Skeletal muscle tissue (tissue), 4 donors: ENCODE measurements around the gene VAV3. TPM values are rescaled to one million over a fixed set of nuclear protein-coding genes. Genes with fewer than 3 reads are reported as not detected.

ENCODE experiments used
- H3K27ac ChIP-seq: one replicate; pipeline ENCODE4 v1.7.0; 2013; ENCODE audit warnings: mild to moderate bottlenecking, low read depth, low read length, inconsistent platforms
- H3K27me3 ChIP-seq, 3 donors: one replicate each; pipeline ENCODE4 v1.7.0; 2013; ENCODE audit warnings: low read length in 3 of 3; ENCODE audit not compliant: control insufficient read depth in 3 of 3, insufficient read depth in 3 of 3
- H3K36me3 ChIP-seq, 3 donors: one replicate each; pipeline ENCODE4 v1.7.0; 2013; ENCODE audit warnings: low read length in 3 of 3; ENCODE audit not compliant: control insufficient read depth in 3 of 3, insufficient read depth in 3 of 3
- H3K4me1 ChIP-seq, 3 donors: one replicate each; pipeline ENCODE4 v1.7.0; 2013; ENCODE audit warnings: low read length in 3 of 3, mild to moderate bottlenecking in 3 of 3; ENCODE audit not compliant: control insufficient read depth in 3 of 3, insufficient read depth in 3 of 3
- H3K4me3 ChIP-seq, 3 donors: one replicate each; pipeline ENCODE4 v1.7.0; 2013; ENCODE audit warnings: low read length in 3 of 3
- H3K9ac ChIP-seq, 3 donors: one replicate each; pipeline ENCODE4 v1.7.0; 2013; ENCODE audit warnings: low read length in 3 of 3, mild to moderate bottlenecking in 3 of 3, moderate library complexity in 2 of 3, low read depth in 1 of 3
- H3K9me3 ChIP-seq, 3 donors: one replicate each; pipeline ENCODE4 v1.7.0; 2013; ENCODE audit warnings: low read length in 3 of 3; ENCODE audit not compliant: control insufficient read depth in 3 of 3
- total RNA-seq: library from RNA; depleted of rRNA; stranded (reverse); fragments of >200 nt; gene quantifications from one replicate; pipeline ENCODE4 v1.2.3, GENCODE V29; 2014
- donor health status: Osteomylitis.

VAV3 gene
- total RNA-seq, 1 donor from 2014 or later = 11.0 TPM

DNA sequence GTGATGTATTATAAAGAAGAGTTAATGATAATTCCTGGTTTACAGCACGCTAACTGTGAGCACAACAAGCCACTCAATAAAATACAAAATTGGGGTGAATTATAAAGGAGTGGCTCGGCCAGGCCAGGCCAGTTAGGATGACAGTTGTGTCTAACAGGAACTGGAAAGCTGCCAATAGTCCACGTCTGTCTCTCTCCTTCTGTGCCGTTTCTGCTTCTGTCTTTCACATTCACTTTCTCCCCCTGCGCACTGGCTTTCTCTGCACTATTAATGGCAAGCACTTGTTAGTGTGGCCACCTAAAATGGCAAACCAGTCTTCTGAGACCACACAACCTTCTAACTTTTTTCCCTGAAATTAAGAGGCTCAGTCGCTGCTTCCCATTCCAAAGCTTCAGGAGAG is 429.9 kb downstream of the VAV3 start:
- no peaks in the 10 kb centered on the region for H3K27me3 ChIP-seq
- no peak overlapping the region for H3K27ac ChIP-seq
- H3K36me3 ChIP-seq = no peaks in the 10 kb centered on the region
- no peaks in the 10 kb centered on the region for H3K9me3 ChIP-seq
- H3K4me3 ChIP-seq = no peak overlapping the region
- no peaks in the 10 kb centered on the region for H3K4me1 ChIP-seq
- no peak overlapping the region for H3K9ac ChIP-seq

DNA sequence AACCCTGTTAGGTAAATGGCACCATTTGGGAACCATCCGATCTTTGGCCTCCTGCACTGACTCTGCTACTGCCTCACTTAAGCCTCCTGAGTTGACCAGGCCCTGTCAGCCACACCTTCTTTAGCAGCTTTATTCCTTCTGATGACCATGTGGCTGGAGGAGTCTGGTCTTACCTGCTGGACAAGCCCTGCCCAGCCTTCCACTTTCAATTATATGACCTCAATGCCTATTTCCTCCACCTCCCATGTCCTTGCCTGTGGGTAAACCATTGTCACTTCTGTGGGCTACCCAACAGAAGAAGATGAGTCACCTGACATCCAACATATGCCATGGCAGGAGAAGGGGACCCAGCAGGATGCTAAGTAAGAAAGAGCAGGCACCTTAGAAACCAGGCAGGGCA is 430.3 kb downstream of the VAV3 start:
- no peak overlapping the region for H3K27ac ChIP-seq

DNA sequence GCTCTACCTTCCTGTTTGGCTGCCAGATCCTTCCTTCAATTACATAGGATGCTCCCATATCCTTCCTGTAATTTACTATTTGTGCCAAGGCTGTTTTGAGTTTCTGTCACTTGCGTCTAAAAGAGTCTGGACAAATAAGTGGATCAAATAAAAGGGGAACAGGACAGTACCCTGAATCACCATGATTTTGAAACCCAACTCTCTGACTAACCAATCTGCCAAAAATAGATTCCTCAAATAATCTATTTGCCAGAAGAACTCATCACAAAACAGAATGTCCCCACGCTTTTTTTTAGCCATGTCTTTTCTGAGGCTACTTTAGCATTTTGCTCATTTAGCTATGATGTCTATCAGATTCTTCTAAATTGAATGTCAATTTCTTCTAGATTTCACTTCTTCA is 431.5 kb downstream of the VAV3 start:
- Histone ChIP-seq H3K27ac (no peak overlapping the region), H3K9me3 (no peaks in the 10 kb centered on the region), H3K36me3 (no peaks in the 10 kb centered on the region), H3K9ac (no peak overlapping the region), H3K4me1 (no peaks in the 10 kb centered on the region), H3K4me3 (no peak overlapping the region), H3K27me3 (peaks cover 0 to 2% (median 0%) of the 10 kb centered on the region in 3 donors)

More for the DNA sequence above, 430.3 kb downstream of the VAV3 start:
- H3K4me3 ChIP-seq = no peak overlapping the region
- no peaks in the 10 kb centered on the region for H3K9me3 ChIP-seq
- no peaks in the 10 kb centered on the region for H3K27me3 ChIP-seq
- H3K4me1 ChIP-seq = no peaks in the 10 kb centered on the region
- no peak overlapping the region for H3K9ac ChIP-seq
- no peaks in the 10 kb centered on the region for H3K36me3 ChIP-seq

DNA sequence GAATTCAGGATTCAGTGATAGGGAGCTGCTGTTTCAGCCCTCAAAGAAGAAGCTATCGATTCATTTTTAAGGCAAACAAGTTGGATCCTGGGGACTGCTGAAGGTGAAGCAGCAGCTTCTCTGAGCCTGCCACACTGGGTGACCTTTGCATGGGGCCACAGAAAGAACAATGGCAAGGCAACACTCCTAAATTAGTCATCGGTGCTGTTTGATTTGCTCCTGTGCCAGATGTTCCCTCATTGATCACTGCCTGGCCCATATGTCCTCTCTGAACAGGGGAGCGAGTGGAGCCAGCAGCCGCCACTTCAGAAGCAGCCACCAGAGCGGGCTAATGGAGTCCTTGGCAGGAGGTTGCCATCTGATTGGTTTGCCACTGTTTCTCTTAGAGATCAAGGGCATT is 432.7 kb downstream of the VAV3 start:
- no peaks in the 10 kb centered on the region for H3K36me3 ChIP-seq
- H3K27ac ChIP-seq = no peak overlapping the region
- H3K4me3 ChIP-seq = no peak overlapping the region
- peaks cover 0 to 2% (median 0%) of the 10 kb centered on the region in 3 donors for H3K27me3 ChIP-seq
- H3K9ac ChIP-seq = no peak overlapping the region
- no peaks in the 10 kb centered on the region for H3K9me3 ChIP-seq
- no peaks in the 10 kb centered on the region for H3K4me1 ChIP-seq

DNA sequence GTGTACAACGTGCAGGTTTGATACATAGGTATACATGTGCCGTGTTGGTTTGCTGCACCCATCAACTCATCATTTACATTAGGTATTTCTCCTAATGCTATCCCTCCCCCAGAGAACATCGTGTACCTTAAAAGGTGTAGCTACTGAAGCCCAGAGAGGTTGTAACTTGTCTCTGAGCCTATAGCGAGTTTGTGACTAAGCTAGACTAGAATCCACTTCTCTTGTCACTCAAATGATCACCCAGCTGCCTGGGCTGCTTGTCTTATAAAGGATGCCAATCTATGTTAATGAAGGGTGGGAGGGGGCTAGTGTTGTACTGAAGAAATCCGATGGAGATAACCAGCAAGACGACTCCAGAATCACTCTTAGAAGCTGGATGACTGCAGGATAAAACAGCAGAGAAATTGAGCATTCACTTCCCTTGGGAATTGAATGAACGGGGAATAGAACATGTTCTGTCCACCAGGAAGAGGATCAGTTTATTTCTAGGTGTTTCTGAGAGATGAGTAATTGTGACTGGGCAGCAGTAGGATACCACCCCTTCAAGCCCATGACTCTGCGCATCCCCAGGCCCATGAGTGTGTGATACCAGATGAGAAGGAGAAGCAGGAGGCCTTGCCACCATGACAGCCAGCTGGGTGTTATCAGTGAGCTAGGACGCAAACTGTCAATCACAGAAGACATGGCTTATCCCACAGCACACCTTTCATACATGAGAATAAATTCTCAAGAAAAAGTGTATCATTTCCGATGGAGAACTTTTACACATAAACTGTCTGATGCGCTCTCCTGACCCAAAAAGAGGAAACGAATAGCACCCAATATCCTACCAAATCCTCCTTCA is 433.7 kb downstream of the VAV3 start:
- H3K27ac ChIP-seq = no peak overlapping the region
- H3K4me1 ChIP-seq = no peaks in the 10 kb centered on the region
- H3K4me3 ChIP-seq = no peak overlapping the region
- no peak overlapping the region for H3K9ac ChIP-seq
- no peaks in the 10 kb centered on the region for H3K36me3 ChIP-seq
- H3K27me3 ChIP-seq = peaks cover 0 to 2% (median 0%) of the 10 kb centered on the region in 3 donors
- H3K9me3 ChIP-seq = no peaks in the 10 kb centered on the region

- H3K4me3 ChIP-seq = no peak overlapping the region
- no peaks in the 10 kb centered on the region for H3K9me3 ChIP-seq
- H3K36me3 ChIP-seq = no peaks in the 10 kb centered on the region
- peaks cover 0 to 2% (median 0%) of the 10 kb centered on the region in 3 donors for H3K27me3 ChIP-seq
- no peaks in the 10 kb centered on the region for H3K4me1 ChIP-seq
- H3K9ac ChIP-seq = no peak overlapping the region
- H3K27ac ChIP-seq = no peak overlapping the region
These were observed 434.4 kb downstream of the VAV3 start for GRCh38 chr1:107530543-107530942.

DNA sequence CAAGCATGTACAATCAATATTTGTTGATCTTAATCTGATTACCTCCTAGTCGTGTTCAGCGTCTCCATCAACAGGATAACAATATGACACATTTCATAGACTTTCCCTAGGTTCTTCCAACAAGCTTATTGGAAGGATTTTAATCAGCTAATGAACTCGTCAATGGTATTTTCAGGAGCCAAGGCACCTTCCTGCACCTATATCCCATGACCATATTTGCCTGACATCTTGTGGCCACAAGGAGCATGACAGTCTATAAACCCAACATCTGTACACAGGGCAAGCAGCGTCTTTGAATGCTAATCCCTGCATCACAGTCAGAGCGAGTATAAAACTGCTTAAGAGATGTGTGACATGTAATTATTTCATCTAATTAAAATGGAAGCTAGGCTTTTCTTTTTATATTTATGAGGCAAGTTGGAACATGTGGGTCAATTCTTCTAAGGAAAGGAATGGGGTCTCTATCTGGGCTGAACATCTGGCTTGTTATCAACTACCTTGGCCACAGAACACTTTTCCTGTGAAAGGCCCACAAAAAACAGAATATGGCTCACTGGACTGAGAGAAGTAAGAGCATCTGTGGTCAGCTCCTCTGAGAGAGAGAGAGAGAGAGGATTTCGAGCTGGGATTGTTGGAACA is 435.4 kb downstream of the VAV3 start:
- no peak overlapping the region for H3K27ac ChIP-seq
- no peaks in the 10 kb centered on the region for H3K4me1 ChIP-seq
- H3K9ac ChIP-seq = no peak overlapping the region
- no peaks in the 10 kb centered on the region for H3K36me3 ChIP-seq
- H3K27me3 ChIP-seq = peaks cover 0 to 2% (median 0%) of the 10 kb centered on the region in 3 donors
- H3K4me3 ChIP-seq = no peak overlapping the region
- H3K9me3 ChIP-seq = no peaks in the 10 kb centered on the region

DNA sequence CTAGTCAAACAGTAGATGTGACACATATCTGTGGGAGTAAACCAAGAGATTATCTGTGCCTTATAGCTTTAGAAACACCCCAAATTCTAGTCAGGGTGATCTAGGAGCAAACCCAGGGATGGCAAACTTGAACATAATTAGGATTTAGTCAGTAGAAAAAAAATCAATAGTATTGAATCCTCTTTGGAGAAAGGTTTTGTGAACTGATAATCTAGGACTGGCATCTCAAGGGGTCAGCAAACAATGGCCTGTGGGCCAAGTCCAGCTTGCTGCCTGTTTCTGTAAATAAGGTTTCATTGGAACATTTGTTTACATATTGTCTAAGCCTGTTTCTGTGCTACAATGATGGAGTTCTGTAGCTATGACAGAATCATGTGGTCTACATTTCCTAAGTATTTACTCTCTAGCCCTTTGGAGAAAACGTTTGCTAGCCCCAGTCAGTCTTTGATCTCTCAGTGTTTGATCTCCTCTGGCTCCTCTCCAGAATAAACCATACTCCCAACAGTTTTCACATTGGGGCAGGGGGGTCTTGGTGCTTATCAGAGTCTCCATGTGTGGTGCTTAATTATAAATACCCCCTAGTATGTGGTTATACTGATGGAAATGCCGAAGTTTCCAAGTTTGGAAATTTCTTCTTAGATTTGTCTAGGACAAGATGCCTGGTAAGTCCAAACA is 438.3 kb downstream of the VAV3 start:
- Histone ChIP-seq H3K9ac (no peak overlapping the region), H3K27ac (no peak overlapping the region), H3K27me3 (peaks cover 0 to 2% (median 0%) of the 10 kb centered on the region in 3 donors), H3K4me3 (no peak overlapping the region), H3K4me1 (no peaks in the 10 kb centered on the region), H3K9me3 (no peaks in the 10 kb centered on the region), H3K36me3 (no peaks in the 10 kb centered on the region)

GRCh38 chr1:107525961-107526360 is 439.0 kb downstream of the VAV3 start:
- H3K9me3 ChIP-seq = no peaks in the 10 kb centered on the region
- peaks cover 0 to 2% (median 0%) of the 10 kb centered on the region in 3 donors for H3K27me3 ChIP-seq
- H3K4me3 ChIP-seq = no peak overlapping the region

DNA sequence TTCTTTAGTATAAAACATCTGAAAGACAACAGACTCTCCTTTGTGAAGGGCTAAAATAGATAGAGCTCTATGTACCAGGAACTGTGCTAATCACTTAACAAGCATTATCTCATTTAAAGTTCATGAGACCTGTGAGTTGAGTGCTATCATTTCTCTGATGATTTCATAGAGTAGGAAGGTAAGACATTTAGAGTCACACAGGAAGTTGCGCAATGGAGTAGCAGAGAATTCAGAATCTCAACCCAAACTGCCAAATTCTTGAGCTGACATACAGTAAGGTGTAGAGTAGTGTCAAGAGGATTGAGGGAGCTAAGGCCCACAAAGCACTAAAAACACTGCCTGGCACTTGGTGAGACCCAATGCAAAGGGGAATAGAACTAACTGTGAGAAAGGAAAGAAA is 439.8 kb downstream of the VAV3 start:
- no peak overlapping the region for H3K27ac ChIP-seq

More at GRCh38 chr1:107525961-107526360, 439.0 kb downstream of the VAV3 start:
- Histone ChIP-seq H3K4me1 (no peaks in the 10 kb centered on the region), H3K36me3 (no peaks in the 10 kb centered on the region), H3K9ac (no peak overlapping the region), H3K27ac (no peak overlapping the region)

More for the DNA sequence above, 439.8 kb downstream of the VAV3 start:
- Histone ChIP-seq H3K4me1 (no peaks in the 10 kb centered on the region), H3K36me3 (no peaks in the 10 kb centered on the region), H3K9ac (no peak overlapping the region), H3K9me3 (no peaks in the 10 kb centered on the region), H3K27me3 (peaks cover 0 to 2% (median 0%) of the 10 kb centered on the region in 3 donors), H3K4me3 (no peak overlapping the region)
